ENCODE data around the gene KIAA1958. TPM values are rescaled to one million over a fixed set of nuclear protein-coding genes. Genes with fewer than 3 reads are reported as not detected.

The KIAA1958 gene
- total RNA-seq, 4 donors from 2014 or later: 8.3 to 11.2 (median 9.6) TPM

- no peaks in the 10 kb centered on the region for H3K36me3 ChIP-seq
- no peaks in the 10 kb centered on the region for H3K9me3 ChIP-seq
- no peak for TF ChIP-seq CTCF (IDR thresholded peaks at IDR 0.05)
- no peak for TF ChIP-seq POLR2A (IDR thresholded peaks at IDR 0.05)
- H3K4me3 ChIP-seq (replicated peaks in 1 of 3): no peak overlapping the region
- peaks cover 0 to 4% of the 10 kb centered on the region in 2 donors for H3K4me1 ChIP-seq
- H3K27me3 ChIP-seq: no peaks in the 10 kb centered on the region
- no peak overlapping the region for H3K27ac ChIP-seq
- DNase-seq: no peak
- intact Hi-C loops (cut with DNase I): no loop called here
- WGBS, 2 donors: 94% methylated on average over 2 of the region's 2 CpGs
These were observed 216.7 kb downstream of the KIAA1958 start for GRCh38 chr9:112703304-112703703.

- Histone ChIP-seq H3K4me3 (replicated peaks in 1 of 3) (no peak overlapping the region), H3K9me3 (no peaks in the 10 kb centered on the region), H3K27me3 (no peaks in the 10 kb centered on the region), H3K36me3 (no peaks in the 10 kb centered on the region), H3K27ac (no peak overlapping the region), H3K4me1 (peaks cover 0 to 5% of the 10 kb centered on the region in 2 donors)
- intact Hi-C loops (cut with DNase I): no loop called here
- TF ChIP-seq CTCF (IDR thresholded peaks at IDR 0.05): peak in 4 of 6 experiments; percentile 12 to 52 (median 42)
- no peak for TF ChIP-seq POLR2A (IDR thresholded peaks at IDR 0.05)
- DNase-seq: peak; percentile 29 to 35
- WGBS, 2 donors: 44 to 48% methylated on average over 6 of the region's 6 CpGs
These were observed 219.3 kb downstream of the KIAA1958 start for GRCh38 chr9:112705768-112706427.

GRCh38 chr9:112711050-112711689 lies 224.5 kb downstream of the KIAA1958 start:
- Histone ChIP-seq H3K27ac (no peak overlapping the region), H3K4me1 (peaks cover 0 to 9% of the 10 kb centered on the region in 2 donors), H3K27me3 (no peaks in the 10 kb centered on the region), H3K9me3 (no peaks in the 10 kb centered on the region), H3K4me3 (replicated peaks in 1 of 3) (no peak overlapping the region), H3K36me3 (no peaks in the 10 kb centered on the region)
- peak in 1 of 2 donors; percentile 12 for DNase-seq
- no peak for TF ChIP-seq POLR2A (IDR thresholded peaks at IDR 0.05)
- TF ChIP-seq CTCF (IDR thresholded peaks at IDR 0.05): peak in 5 of 6 experiments; percentile 8 to 49 (median 31)
- intact Hi-C loops (cut with DNase I): no loop called here
- 65 to 70% methylated on average over 7 of the region's 7 CpGs for WGBS, 2 donors

GRCh38 chr9:112712678-112713077 lies 226.1 kb downstream of the KIAA1958 start:
- intact Hi-C loops (cut with DNase I): no loop called here

More at GRCh38 chr9:112712678-112713077, 226.1 kb downstream of the KIAA1958 start:
- Histone ChIP-seq H3K4me1 (peaks cover 0 to 16% of the 10 kb centered on the region in 2 donors), H3K9me3 (no peaks in the 10 kb centered on the region), H3K27me3 (no peaks in the 10 kb centered on the region), H3K36me3 (no peaks in the 10 kb centered on the region), H3K27ac (no peak overlapping the region), H3K4me3 (replicated peaks in 1 of 3) (no peak overlapping the region)
- DNase-seq: no peak
- 97 to 98% methylated on average over 3 of the region's 3 CpGs for WGBS, 2 donors
- TF ChIP-seq POLR2A (IDR thresholded peaks at IDR 0.05) (no peak), CTCF (IDR thresholded peaks at IDR 0.05) (no peak)
